ENCODE results near the gene SERTM1.

DNA sequence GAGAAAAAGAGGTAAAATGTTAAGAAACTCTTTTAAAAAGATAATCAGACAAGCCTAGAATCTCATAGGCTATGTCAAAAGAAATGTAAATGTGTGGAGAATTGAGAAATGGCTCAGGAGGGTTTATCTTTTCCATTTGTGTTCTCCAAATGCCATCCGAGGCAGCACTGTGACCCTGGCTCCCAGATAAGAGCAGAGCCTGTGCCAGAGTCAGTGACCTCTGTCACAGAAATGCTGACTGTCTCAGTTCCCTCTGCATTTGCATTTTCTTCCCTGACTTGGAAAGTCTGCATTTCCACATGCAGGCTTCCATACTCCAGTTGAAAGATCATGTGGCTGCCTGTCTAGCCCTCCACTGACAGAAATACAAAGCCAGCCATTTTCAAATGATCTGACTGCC lies 42.0 kb downstream of the SERTM1 start:
- TF ChIP-seq, protein P1, sequence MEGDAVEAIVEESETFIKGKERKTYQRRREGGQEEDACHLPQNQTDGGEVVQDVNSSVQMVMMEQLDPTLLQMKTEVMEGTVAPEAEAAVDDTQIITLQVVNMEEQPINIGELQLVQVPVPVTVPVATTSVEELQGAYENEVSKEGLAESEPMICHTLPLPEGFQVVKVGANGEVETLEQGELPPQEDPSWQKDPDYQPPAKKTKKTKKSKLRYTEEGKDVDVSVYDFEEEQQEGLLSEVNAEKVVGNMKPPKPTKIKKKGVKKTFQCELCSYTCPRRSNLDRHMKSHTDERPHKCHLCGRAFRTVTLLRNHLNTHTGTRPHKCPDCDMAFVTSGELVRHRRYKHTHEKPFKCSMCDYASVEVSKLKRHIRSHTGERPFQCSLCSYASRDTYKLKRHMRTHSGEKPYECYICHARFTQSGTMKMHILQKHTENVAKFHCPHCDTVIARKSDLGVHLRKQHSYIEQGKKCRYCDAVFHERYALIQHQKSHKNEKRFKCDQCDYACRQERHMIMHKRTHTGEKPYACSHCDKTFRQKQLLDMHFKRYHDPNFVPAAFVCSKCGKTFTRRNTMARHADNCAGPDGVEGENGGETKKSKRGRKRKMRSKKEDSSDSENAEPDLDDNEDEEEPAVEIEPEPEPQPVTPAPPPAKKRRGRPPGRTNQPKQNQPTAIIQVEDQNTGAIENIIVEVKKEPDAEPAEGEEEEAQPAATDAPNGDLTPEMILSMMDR (IDR thresholded peaks at IDR 0.05; ENCODE audit: poor library complexity), result no peak
- TF ChIP-seq EZH2phosphoT487 (IDR thresholded peaks at IDR 0.05; ENCODE audit: low read depth, severe bottlenecking, unreplicated experiment), result no peak
